GM12801 (cell line): ENCODE data around the gene PREPL.

Experiments used
- TF ChIP-seq, protein P1 (sequence below): IDR thresholded peaks from one replicate; pipeline ENCODE4 v1.5.1; 2011; ENCODE audit warnings: control low read depth; ENCODE audit not compliant: insufficient read length; ENCODE audit errors: extremely low read depth

Gene PREPL

DNA sequence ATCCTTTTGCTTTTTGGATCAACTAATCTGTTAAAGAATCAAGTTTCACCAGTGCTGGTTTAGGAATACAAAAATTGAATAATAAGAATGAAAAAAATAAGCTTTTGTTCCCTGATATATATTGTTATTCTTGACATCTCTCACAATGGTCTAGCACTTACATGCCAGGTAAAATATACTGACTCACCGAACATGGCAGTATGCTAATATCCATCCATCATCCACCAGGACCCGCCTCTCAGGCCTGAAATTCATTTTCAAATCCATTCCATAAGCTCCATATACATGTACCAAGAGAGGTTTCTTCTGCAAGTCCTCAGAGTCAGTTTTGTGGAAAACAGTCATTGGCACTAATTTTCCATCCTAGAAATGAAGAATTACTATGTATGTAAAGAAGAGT is 32.5 kb downstream of the PREPL start:
- TF ChIP-seq, protein P1, sequence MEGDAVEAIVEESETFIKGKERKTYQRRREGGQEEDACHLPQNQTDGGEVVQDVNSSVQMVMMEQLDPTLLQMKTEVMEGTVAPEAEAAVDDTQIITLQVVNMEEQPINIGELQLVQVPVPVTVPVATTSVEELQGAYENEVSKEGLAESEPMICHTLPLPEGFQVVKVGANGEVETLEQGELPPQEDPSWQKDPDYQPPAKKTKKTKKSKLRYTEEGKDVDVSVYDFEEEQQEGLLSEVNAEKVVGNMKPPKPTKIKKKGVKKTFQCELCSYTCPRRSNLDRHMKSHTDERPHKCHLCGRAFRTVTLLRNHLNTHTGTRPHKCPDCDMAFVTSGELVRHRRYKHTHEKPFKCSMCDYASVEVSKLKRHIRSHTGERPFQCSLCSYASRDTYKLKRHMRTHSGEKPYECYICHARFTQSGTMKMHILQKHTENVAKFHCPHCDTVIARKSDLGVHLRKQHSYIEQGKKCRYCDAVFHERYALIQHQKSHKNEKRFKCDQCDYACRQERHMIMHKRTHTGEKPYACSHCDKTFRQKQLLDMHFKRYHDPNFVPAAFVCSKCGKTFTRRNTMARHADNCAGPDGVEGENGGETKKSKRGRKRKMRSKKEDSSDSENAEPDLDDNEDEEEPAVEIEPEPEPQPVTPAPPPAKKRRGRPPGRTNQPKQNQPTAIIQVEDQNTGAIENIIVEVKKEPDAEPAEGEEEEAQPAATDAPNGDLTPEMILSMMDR, result no peak

DNA sequence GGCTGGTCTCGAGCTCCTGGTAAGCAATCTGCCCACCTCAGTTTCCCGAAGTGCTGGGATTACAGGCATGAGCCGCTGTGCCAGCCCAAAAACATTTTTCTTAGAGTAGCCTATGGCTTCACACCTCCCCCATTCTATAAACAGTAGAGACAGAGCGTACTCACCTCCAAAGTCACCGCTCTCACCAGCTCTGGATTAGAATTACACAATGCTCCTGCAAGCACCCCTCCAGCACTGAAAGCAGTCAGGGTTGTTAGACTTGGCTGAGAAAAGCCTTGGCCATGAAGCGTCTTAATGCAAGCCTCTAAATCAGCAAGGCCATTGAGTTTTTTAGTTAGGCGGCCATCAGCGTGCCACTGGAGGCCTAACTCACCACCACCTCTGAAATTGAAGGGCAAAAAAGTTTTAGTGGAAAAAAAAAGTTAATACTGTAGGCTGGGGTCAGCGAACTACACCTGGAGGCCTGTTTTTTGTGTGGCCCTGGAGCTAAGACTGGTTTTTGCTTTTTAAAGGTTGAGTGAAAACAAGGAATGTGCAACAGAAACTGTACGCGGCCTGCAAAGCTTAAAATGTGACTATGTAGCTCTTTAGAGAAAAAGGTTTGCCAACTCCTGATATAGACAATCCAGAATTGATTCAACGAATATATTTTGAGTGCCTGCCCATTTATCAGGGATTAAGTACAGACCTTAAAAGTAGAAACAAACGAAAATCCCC is 34.6 kb downstream of the PREPL start:
- TF ChIP-seq, protein P1, result no peak

DNA sequence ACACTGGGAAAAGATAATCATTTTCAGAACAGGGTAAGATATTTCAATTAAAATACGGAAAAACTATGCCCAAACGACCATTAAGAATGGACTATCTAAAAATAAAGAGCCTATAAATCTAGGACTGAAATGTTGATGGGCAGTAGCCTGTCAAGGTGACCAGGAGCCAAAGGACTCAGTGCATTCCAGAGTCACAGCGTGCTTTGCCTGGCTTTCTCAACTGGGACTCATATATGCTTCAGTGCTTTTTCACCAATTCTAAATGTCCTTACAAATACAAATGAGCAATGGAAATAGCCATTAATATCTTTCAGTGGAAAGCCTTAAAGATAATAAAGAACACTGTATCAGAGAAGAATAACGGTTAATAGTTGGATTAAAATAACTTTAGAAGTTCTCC is 35.4 kb downstream of the PREPL start:
- TF ChIP-seq, protein P1, result no peak

DNA sequence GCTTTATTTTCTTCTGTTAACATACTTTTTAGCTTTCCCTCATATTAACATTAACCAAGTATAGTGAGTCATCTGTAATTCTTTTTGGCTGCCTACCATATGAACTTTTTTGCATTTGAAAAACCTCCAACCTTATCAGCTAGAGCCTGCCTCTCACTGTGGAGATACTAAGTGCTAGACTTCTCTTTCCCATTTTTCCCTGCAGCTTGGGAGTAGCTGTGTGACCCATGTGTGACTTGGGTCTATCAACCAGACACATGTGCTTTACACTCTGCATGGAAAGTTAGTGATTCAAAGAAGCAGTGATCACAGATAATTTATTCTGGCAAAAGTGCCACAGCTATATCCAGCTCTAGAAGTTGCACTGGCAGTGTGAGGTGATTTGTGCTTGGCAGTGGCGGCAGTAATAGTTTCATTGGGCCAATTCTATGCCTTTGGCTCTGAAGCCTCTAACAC is 36.3 kb downstream of the PREPL start:
- TF ChIP-seq, protein P1, result no peak

DNA sequence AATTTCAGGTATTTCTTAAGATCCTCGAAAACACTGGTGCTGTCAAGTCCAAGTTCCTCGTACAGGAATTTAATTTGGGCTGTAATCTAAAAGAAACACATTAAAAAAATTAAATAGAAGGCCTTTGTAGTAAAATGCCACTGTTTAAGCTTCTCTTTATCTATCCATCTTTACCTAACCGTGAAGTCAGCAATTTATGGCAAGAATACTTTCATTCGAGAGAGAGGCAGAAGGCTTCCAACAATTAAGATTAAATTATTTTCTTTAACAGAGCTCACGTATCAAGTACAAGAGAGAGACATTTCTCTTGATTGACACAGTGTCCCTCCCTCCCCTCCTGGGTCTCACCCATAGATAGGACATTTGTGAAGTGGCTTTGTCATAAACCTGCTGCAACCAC is 39.9 kb downstream of the PREPL start:
- TF ChIP-seq, protein P1, result no peak

DNA sequence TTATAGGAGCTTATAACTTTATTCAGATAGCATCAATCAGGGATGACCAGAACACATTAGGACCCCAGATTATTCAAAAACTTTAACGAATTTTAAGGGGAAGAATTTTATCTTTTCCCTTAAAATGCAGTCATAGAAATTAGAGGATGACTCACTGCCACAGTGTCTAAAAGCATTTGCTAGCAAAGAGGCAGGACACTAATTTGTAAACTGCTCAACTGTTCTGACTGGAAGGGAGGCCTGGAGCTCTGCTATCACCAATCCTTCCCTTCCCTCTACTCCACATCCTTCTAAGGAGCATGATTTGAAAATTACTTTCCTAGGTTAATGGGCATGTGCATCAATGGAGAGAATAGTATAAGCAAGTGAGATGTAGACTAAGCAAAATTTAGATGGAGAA is 40.5 kb downstream of the PREPL start:
- TF ChIP-seq, protein P1, result no peak

DNA sequence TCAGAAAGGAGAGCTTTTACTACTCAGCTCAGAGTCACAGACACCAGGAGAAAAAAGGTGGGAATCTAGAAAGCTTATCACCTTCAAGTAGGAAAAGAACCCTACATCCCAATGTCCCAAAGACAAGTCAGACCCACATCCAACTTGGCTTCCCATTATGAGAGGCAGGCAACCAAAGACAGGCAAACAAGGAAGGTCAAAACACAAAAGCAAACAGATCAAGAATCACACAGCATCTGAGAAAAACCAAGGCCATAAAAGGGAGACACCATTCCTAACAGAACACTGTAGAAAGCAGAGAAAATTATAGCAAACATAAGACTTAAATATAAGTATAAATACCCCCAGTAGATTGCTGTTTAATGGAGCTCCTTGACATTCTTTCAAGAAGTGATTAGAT is 45.3 kb downstream of the PREPL start:
- TF ChIP-seq, protein P1, result no peak
